Neural cell (in vitro differentiated cells): ENCODE results near the gene ADAMTS1. TPM values are rescaled to one million over a fixed set of nuclear protein-coding genes. Genes with fewer than 3 reads are reported as not detected.

Experiments used
- H2AFZ ChIP-seq: fragments of 200-600, 300-800 bp; sonication (generic), shearing (Covaris generic); 2 replicates; pipeline ENCODE4 v1.6.0; 2014; ENCODE audit warnings: low read depth, mild to moderate bottlenecking, antibody characterized with exemption, low read length, moderate library complexity
- H3F3A ChIP-seq: fragments of 200-600 bp; shearing (Covaris generic); 2 replicates; pipeline ENCODE4 v1.6.1; 2016; ENCODE audit warnings: mild to moderate bottlenecking, moderate library complexity, mixed read lengths, antibody characterized with exemption, low read length; ENCODE audit not compliant: insufficient read depth, poor library complexity, severe bottlenecking
- H3K27ac ChIP-seq: fragments of 200-600, 300-800 bp; sonication (generic), shearing (Covaris generic); 2 replicates; pipeline ENCODE4 v1.5.1; 2014; ENCODE audit warnings: mild to moderate bottlenecking, low read length, moderate library complexity
- H3K27me3 ChIP-seq: fragments of 300-800, 200-600 bp; sonication (generic), shearing (Covaris generic); 2 replicates; pipeline ENCODE4 v1.6.0; 2014; ENCODE audit warnings: mild to moderate bottlenecking, low read depth, low read length, moderate library complexity; ENCODE audit not compliant: insufficient read depth
- H3K36me3 ChIP-seq: fragments of 300-800, 200-600 bp; sonication (generic), shearing (Covaris generic); 2 replicates; pipeline ENCODE4 v1.5.1; 2014; ENCODE audit warnings: mild to moderate bottlenecking, antibody characterized with exemption, low read length, moderate library complexity; ENCODE audit not compliant: insufficient read depth
- H3K4me2 ChIP-seq: fragments of 300-800, 200-600 bp; sonication (generic), shearing (Covaris generic); 2 replicates; pipeline ENCODE4 v1.6.0; 2014; ENCODE audit warnings: mild to moderate bottlenecking, low read length
- H3K4me3 ChIP-seq: fragments of 300-800, 200-600 bp; sonication (generic), shearing (Covaris generic); 2 replicates; pipeline ENCODE4 v1.5.1; 2014; ENCODE audit warnings: mild to moderate bottlenecking, low read length, moderate library complexity
- H3K79me2 ChIP-seq: fragments of 200-600 bp; shearing (Covaris generic); replicated peaks from 2 replicates; pipeline ENCODE4 v1.6.0; 2014; ENCODE audit warnings: mild to moderate bottlenecking, low read length, moderate library complexity; ENCODE audit not compliant: insufficient read depth
- H3K9ac ChIP-seq: fragments of 300-800, 200-600 bp; sonication (generic), shearing (Covaris generic); 2 replicates; pipeline ENCODE4 v1.6.1; 2016; ENCODE audit warnings: mild to moderate bottlenecking, low read length, mixed read lengths
- H3K9me2 ChIP-seq: fragments of 200-600 bp; shearing (Covaris generic); 2 replicates; pipeline ENCODE4 v1.6.1; 2016; ENCODE audit warnings: mild to moderate bottlenecking, low read length, mixed read lengths; ENCODE audit not compliant: insufficient read depth
- H3K9me3 ChIP-seq: fragments of 200-600, 300-800 bp; sonication (generic), shearing (Covaris generic); 2 replicates; pipeline ENCODE4 v1.6.1; 2016; ENCODE audit warnings: mild to moderate bottlenecking, mixed run types, low read length, moderate library complexity, mixed read lengths
- H4K20me1 ChIP-seq: fragments of 200-600 bp; shearing (Covaris generic); 2 replicates; pipeline ENCODE4 v1.6.1; 2016; ENCODE audit warnings: mild to moderate bottlenecking, mixed run types; ENCODE audit not compliant: insufficient read depth
- CTCF ChIP-seq: fragments of 450-650 bp; IDR thresholded peaks from 2 replicates; pipeline ENCODE4 v1.5.1; 2014; ENCODE audit warnings: antibody characterized with exemption, mild to moderate bottlenecking, moderate library complexity; ENCODE audit not compliant: poor library complexity, severe bottlenecking
- EP300 ChIP-seq: fragments of 450-650 bp; conservative IDR thresholded peaks from 2 replicates; pipeline ENCODE4 v1.6.1; 2014; ENCODE audit warnings: antibody characterized with exemption, mild to moderate bottlenecking, moderate library complexity; ENCODE audit not compliant: poor library complexity, severe bottlenecking
- EZH2 ChIP-seq: fragments of 200-600, 300-800 bp; shearing (Covaris generic), sonication (generic); IDR thresholded peaks from 2 replicates; pipeline ENCODE4 v1.6.1; 2014; ENCODE audit warnings: antibody characterized with exemption, low read length, borderline replicate concordance, mild to moderate bottlenecking; ENCODE audit not compliant: insufficient read depth, poor library complexity, severe bottlenecking
- MXI1 ChIP-seq: fragments of 450-650 bp; conservative IDR thresholded peaks from 2 replicates; pipeline ENCODE4 v1.6.1; 2014; ENCODE audit warnings: antibody characterized with exemption, mild to moderate bottlenecking; ENCODE audit not compliant: poor library complexity, severe bottlenecking
- POLR2AphosphoS5 ChIP-seq: IDR thresholded peaks from 2 replicates; pipeline ENCODE4 v1.6.1; 2012
- RAD21 ChIP-seq: fragments of 450-650 bp; conservative IDR thresholded peaks from 2 replicates; pipeline ENCODE4 v1.6.1; 2014; ENCODE audit warnings: antibody characterized with exemption, mild to moderate bottlenecking, moderate library complexity
- REST ChIP-seq: IDR thresholded peaks from 2 replicates; pipeline ENCODE4 v1.6.1; 2012; ENCODE audit warnings: borderline replicate concordance
- SMC3 ChIP-seq: fragments of 450-650 bp; conservative IDR thresholded peaks from 2 replicates; pipeline ENCODE4 v1.6.1; 2014; ENCODE audit warnings: antibody characterized with exemption, mild to moderate bottlenecking, moderate library complexity; ENCODE audit not compliant: poor library complexity
- TAF1 ChIP-seq: IDR thresholded peaks from 2 replicates; pipeline ENCODE4 v1.6.1; 2012; ENCODE audit warnings: low read depth
- polyA plus RNA-seq: library from polyadenylated mRNA; depleted of rRNA; stranded (reverse); fragments of >200 nt; gene quantifications from 2 replicates; pipeline ENCODE4 v1.2.3, GENCODE V29; 2014

Gene ADAMTS1
- polyA plus RNA-seq, 1 donor from 2014 or later, result 0.84 TPM

DNA sequence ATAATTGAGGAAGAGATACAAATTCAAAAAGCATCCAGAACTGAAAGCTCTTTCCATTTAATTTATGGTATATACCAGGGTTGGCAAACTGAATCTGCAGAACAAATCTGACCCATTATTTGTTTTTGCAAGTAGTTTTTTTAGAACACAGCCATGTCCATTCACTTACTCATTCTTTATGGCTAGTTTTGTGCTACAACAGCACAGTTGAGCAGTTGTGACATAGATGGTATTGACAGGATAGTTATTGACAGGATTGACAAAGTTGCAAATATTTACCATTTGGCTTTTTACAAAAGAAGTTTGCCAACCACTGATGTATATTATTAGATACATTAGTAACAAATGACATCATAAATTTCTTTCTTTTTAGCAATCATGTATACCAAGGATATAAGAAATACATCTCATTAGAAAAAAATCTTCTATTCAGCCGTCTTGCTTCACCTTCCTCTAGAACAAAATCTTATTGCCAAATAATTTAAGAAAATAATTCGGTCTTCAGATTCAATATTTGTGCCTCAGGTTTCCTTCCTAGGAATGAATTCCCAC is 9.4 kb downstream of the ADAMTS1 start:
- Histone ChIP-seq H3K9ac (no peak overlapping the region), H3K4me3 (no peak overlapping the region), H3K9me3 (no peaks in the 10 kb centered on the region), H3F3A (no peaks in the 10 kb centered on the region), H3K79me2 (no peaks in the 10 kb centered on the region), H3K36me3 (no peaks in the 10 kb centered on the region), H2AFZ (no peak overlapping the region), H3K9me2 (no peaks in the 10 kb centered on the region), H4K20me1 (no peaks in the 10 kb centered on the region), H3K27ac (no peak overlapping the region), H3K4me2 (no peak overlapping the region), H3K27me3 (no peaks in the 10 kb centered on the region)
- TF ChIP-seq MXI1 (no peak), SMC3 (no peak), RAD21 (no peak), EP300 (no peak), REST (no peak)

DNA sequence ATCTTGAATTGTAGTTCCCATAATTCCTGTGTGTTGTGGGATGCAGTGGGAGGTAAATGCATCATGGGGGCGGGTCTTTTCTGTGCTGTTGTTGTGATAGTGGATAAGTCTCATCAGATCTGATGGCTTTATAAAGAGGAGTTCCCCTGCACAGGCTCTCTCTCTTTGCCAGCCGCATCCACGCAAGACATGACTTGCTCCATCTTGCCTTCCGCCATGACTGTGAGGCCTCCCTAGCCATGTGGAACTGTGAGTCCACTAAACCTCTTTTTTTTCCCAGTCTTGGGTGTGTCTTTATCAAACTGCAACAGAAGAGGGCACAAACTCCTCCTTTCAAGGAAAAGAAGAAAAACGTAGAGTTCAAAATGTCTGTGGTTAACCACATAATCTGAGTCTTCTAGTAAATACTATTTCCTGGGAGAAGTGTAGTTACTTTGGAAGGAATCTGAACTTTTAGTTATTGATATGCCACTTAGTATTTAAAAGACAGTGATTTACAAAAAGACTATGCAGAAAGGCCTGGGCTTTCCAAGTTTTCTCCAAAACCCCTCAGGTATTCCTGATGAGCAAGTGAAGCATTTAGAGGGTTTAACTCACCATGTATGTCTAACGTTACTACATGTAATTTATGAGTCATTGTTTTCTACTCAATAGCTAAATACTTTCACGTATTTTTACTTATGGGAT is 10.0 kb downstream of the ADAMTS1 start:
- TF ChIP-seq REST (no peak), EZH2 (no peak), SMC3 (no peak), EP300 (no peak), MXI1 (no peak), CTCF (no peak), POLR2AphosphoS5 (no peak), TAF1 (no peak), RAD21 (no peak)
- Histone ChIP-seq H3K9me3 (no peaks in the 10 kb centered on the region), H3K9me2 (no peaks in the 10 kb centered on the region), H3F3A (no peaks in the 10 kb centered on the region), H3K9ac (no peak overlapping the region), H3K4me3 (no peak overlapping the region), H3K4me2 (no peak overlapping the region), H2AFZ (no peak overlapping the region), H3K27me3 (no peaks in the 10 kb centered on the region), H4K20me1 (no peaks in the 10 kb centered on the region), H3K27ac (no peak overlapping the region), H3K79me2 (no peaks in the 10 kb centered on the region), H3K36me3 (no peaks in the 10 kb centered on the region)
